GM12891 (cell line): ENCODE results near the gene NDUFB8.

Experiments
- POLR2A ChIP-seq: IDR thresholded peaks from 2 replicates; pipeline ENCODE4 v1.6.1; 2011; ENCODE audit warnings: low read depth, low read length, control low read depth
- POLR2AphosphoS5 ChIP-seq: IDR thresholded peaks from 2 replicates; pipeline ENCODE4 v1.6.1; 2011; ENCODE audit warnings: low read depth, low read length, control low read depth
- SPI1 ChIP-seq: IDR thresholded peaks from 2 replicates; pipeline ENCODE4 v1.6.1; 2011; ENCODE audit warnings: low read depth, low read length, control low read depth
- TAF1 ChIP-seq: IDR thresholded peaks from 2 replicates; pipeline ENCODE4 v1.6.1; 2011; ENCODE audit warnings: low read depth, low read length, control low read depth

DNA sequence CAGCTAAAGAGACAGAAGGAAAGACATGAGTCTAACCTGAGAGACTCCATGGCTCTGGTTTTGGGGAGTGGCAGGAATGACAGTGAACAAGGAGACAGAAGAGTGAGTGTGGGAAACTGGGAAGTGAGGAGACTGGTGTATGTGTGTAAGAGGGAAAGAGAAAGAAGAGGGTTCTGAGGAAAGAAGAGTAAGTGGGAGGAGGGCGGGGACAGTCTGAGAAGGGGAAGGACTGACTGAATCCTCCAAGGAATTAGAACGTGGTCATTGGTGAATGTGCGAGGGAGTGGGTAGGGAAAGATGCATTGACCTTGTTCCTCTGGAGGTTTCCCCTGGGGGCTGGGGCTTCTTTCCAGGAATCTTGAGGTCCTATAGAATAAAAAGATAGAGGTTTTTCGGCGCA is 40.3 kb downstream of the NDUFB8 start:
- TF ChIP-seq POLR2AphosphoS5 = no peak
- TF ChIP-seq POLR2A = no peak
- no peak for TF ChIP-seq TAF1
- TF ChIP-seq SPI1 = no peak
